CD14-positive monocyte (primary cell): ENCODE results near the gene SCN9A. TPM values are rescaled to one million over a fixed set of nuclear protein-coding genes. Genes with fewer than 3 reads are reported as not detected.
A peak's percentile ranks its signal among the peaks of the same experiment; 100 is the strongest.

Experiments used
- DNase-seq, 3 donors: peaks; one replicate each; pipeline ENCODE4 v3.0.0-alpha.2; 2011 to 2022
- H2AFZ ChIP-seq: 2 replicates; pipeline ENCODE4 v1.6.0; 2012; ENCODE audit warnings: mild to moderate bottlenecking, low read depth, low read length, inconsistent platforms; ENCODE audit not compliant: insufficient read depth, poor library complexity, severe bottlenecking
- H3K27ac ChIP-seq, 2 donors: 1 replicate in 1 of 2; 2 replicates in 1 of 2; pipeline ENCODE4 v1.5.1; 2012 to 2013; ENCODE audit warnings: low read length in 2 of 2, control low read depth in 1 of 2, inconsistent platforms in 1 of 2, low read depth in 1 of 2, mild to moderate bottlenecking in 1 of 2
- H3K27me3 ChIP-seq, 2 donors: one replicate each; pipeline versions ENCODE4 v1.6.0 to v1.6.1; 2011 to 2013; ENCODE audit warnings: low read length in 2 of 2; ENCODE audit not compliant: control insufficient read depth in 2 of 2, insufficient read depth in 2 of 2
- H3K36me3 ChIP-seq, 2 donors: replicated peaks in 1 of 2; 1 replicate in 1 of 2; 2 replicates in 1 of 2; pipeline versions ENCODE4 v1.5.1 to v1.6.1; 2012 to 2013; ENCODE audit warnings: low read length in 2 of 2, control low read depth in 1 of 2, inconsistent platforms in 1 of 2, mild to moderate bottlenecking in 1 of 2; ENCODE audit not compliant: insufficient read depth in 2 of 2, control insufficient read depth in 1 of 2
- H3K4me1 ChIP-seq, 2 donors: 1 replicate in 1 of 2; 2 replicates in 1 of 2; pipeline versions ENCODE4 v1.5.1 to v1.6.1; 2012 to 2013; ENCODE audit warnings: low read length in 2 of 2, control low read depth in 1 of 2, inconsistent platforms in 1 of 2, mild to moderate bottlenecking in 1 of 2, moderate library complexity in 1 of 2; ENCODE audit not compliant: insufficient read depth in 2 of 2, control insufficient read depth in 1 of 2
- H3K4me2 ChIP-seq: replicated peaks from 2 replicates; pipeline ENCODE3; 2012; ENCODE audit warnings: low read length, moderate library complexity, mild to moderate bottlenecking; ENCODE audit not compliant: poor library complexity, severe bottlenecking; ENCODE audit errors: extremely low read depth
- H3K4me3 ChIP-seq, 3 experiments: fragments of 200-600 bp in 1 of 3; sonication (generic) in 1 of 3; replicated peaks in 1 of 3; 1 replicate in 2 of 3; 2 replicates in 1 of 3; pipeline ENCODE4 v1.5.1; 2011 to 2013; ENCODE audit warnings: low read length in 3 of 3, mild to moderate bottlenecking in 3 of 3, control low read depth in 2 of 3, low read depth in 2 of 3, inconsistent platforms in 1 of 3, moderate library complexity in 1 of 3
- H3K79me2 ChIP-seq: 2 replicates; pipeline ENCODE4 v1.6.0; 2012; ENCODE audit warnings: mild to moderate bottlenecking, control low read depth, inconsistent platforms, low read length, moderate library complexity; ENCODE audit not compliant: insufficient read depth
- H3K9ac ChIP-seq: 2 replicates; pipeline ENCODE4 v1.6.0; 2017; ENCODE audit warnings: low read length, mild to moderate bottlenecking; ENCODE audit not compliant: insufficient read depth, poor library complexity, severe bottlenecking
- H3K9me3 ChIP-seq, 2 donors: replicated peaks in 1 of 2; 1 replicate in 1 of 2; 2 replicates in 1 of 2; pipeline versions ENCODE4 v1.5.1 to v1.6.1; 2012 to 2013; ENCODE audit warnings: low read length in 2 of 2, control low read depth in 1 of 2; ENCODE audit not compliant: control insufficient read depth in 1 of 2, insufficient read depth in 1 of 2
- H4K20me1 ChIP-seq: 2 replicates; pipeline ENCODE4 v1.6.0; 2012; ENCODE audit warnings: mild to moderate bottlenecking, low read length, control low read depth, moderate library complexity; ENCODE audit not compliant: insufficient read depth
- H3K27ac Mint-ChIP-seq, 7 donors: one replicate each; pipeline ENCODE4 v1.8.0; 2020; ENCODE audit warnings: mild to moderate bottlenecking in 7 of 7, mixed read lengths in 7 of 7, moderate library complexity in 6 of 7, inconsistent platforms in 2 of 7
- H3K27me3 Mint-ChIP-seq, 3 donors: one replicate each; pipeline ENCODE4 v1.8.0; 2021 to 2022; ENCODE audit warnings: low read depth in 3 of 3, mild to moderate bottlenecking in 3 of 3, mixed read lengths in 3 of 3, moderate library complexity in 3 of 3, inconsistent platforms in 1 of 3
- H3K36me3 Mint-ChIP-seq, 2 donors: one replicate each; pipeline ENCODE4 v1.8.0; 2020; ENCODE audit warnings: mixed read lengths in 2 of 2, inconsistent platforms in 1 of 2, mild to moderate bottlenecking in 1 of 2
- H3K4me1 Mint-ChIP-seq: one replicate; pipeline ENCODE4 v1.8.0; 2020; ENCODE audit warnings: mild to moderate bottlenecking, mixed read lengths
- H3K4me3 Mint-ChIP-seq, 2 donors: one replicate each; pipeline ENCODE4 v1.8.0; 2020; ENCODE audit warnings: mild to moderate bottlenecking in 2 of 2, mixed read lengths in 2 of 2, moderate library complexity in 1 of 2
- H3K9me3 Mint-ChIP-seq, 7 donors: one replicate each; pipeline ENCODE4 v1.8.0; 2020 to 2022; ENCODE audit warnings: mixed read lengths in 7 of 7, mild to moderate bottlenecking in 6 of 7, moderate library complexity in 6 of 7, inconsistent platforms in 2 of 7
- CTCF ChIP-seq: fragments of 200-600 bp; IDR thresholded peaks from one replicate; pipeline ENCODE4 v1.8.0; 2022; ENCODE audit warnings: antibody characterized with exemption, mild to moderate bottlenecking
- WGBS: methylation state at CpG from one replicate; pipeline ENCODE4 v1.1.5; 2013; ENCODE audit warnings: missing lambda C conversion rate; ENCODE audit not compliant: insufficient coverage; 5-methylcytosine and 5-hydroxymethylcytosine counted together
- intact Hi-C, 2 donors: fragments of 100-400 bp; cut with micrococcal nuclease; formaldehyde crosslinking; loops; one replicate each; pipeline versions ENCODE4 v1.15.0 to v1.15.1; 2023
- polyA plus RNA-seq, 3 donors: library from polyadenylated mRNA; depleted of rRNA in 1 of 3; unstranded in 2 of 3; stranded (reverse) in 1 of 3; fragments of 300-500 nt in 2 of 3; fragments of >200 nt in 1 of 3; fragmentation: Illumina TruSeq in 2 of 3; gene quantifications; 1 replicate in 2 of 3; 2 replicates in 1 of 3; pipeline ENCODE4 v1.2.3, GENCODE V29; 2012 to 2021

The SCN9A gene
- polyA plus RNA-seq, 3 donors: 0.24 to 0.67 (median 0.26) TPM

DNA sequence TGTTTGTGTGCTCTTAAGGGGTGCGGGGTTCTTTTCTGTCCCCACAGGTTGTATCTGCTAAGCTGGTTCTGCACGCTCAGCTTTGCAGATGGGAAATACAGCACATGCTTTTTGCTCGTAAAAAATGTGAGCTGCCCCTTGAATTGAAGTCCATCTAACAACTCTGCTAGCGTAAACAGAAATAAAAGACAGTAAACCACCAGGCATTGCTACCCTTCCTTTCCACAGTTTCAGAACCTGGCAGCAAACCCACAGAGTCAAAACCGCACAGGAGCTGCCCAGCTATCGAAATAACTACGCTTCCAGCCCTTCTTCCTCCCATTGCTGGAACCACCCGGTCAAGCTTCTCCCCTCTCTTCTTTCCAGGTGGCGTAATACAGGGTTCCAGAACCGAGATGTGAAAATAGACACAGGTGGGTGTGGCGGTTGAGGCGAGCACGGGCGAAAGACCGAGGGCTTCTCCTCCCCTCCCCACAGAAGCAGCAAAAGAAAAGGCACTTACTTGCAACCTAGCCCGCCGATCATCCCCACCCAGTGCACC is 479 bp downstream of the SCN9A start:
- H3K4me1 ChIP-seq: peaks cover 9 to 23% of the 10 kb centered on the region in 2 donors
- no peaks in the 10 kb centered on the region for H3K9me3 ChIP-seq
- peak overlapping the region; percentile 32 to 84 (median 53) for H3K4me3 ChIP-seq
- H3K27me3 Mint-ChIP-seq: peaks cover 8 to 20% (median 19%) of the 10 kb centered on the region in 3 donors
- no peak overlapping the region for H3K27ac ChIP-seq
- H3K9ac ChIP-seq: peak overlapping the region; percentile 56
- no peaks in the 10 kb centered on the region for H3K79me2 ChIP-seq
- H3K4me3 Mint-ChIP-seq: peak overlapping the region; percentile 92 to 98
- peaks cover 27% of the 10 kb centered on the region for H3K4me1 Mint-ChIP-seq
- peak overlapping the region; percentile 84 for H2AFZ ChIP-seq
- H4K20me1 ChIP-seq: no peaks in the 10 kb centered on the region
- H3K9me3 Mint-ChIP-seq: no peaks in the 10 kb centered on the region
- no peak for TF ChIP-seq CTCF
- peak overlapping the region; percentile 96 for H3K4me2 ChIP-seq
- H3K36me3 Mint-ChIP-seq: no peaks in the 10 kb centered on the region
- intact Hi-C loops: no loop called here
- H3K36me3 ChIP-seq: no peaks in the 10 kb centered on the region
- peak overlapping the region in 1 of 7 donors; percentile 13 for H3K27ac Mint-ChIP-seq
- no peak for DNase-seq
- H3K27me3 ChIP-seq: peaks cover 16 to 26% of the 10 kb centered on the region in 2 donors
- 0% methylated on average over 6 of the region's 17 CpGs for WGBS

- H3K27ac Mint-ChIP-seq: no peak overlapping the region
- DNase-seq: peak in 1 of 3 donors; percentile 3
- Histone ChIP-seq H3K4me2 (no peak overlapping the region), H4K20me1 (no peaks in the 10 kb centered on the region), H2AFZ (no peak overlapping the region), H3K4me1 (peaks cover 9 to 23% of the 10 kb centered on the region in 2 donors), H3K27ac (no peak overlapping the region), H3K9ac (no peak overlapping the region), H3K9me3 (no peaks in the 10 kb centered on the region), H3K4me3 (no peak overlapping the region), H3K27me3 (peaks cover 16 to 21% of the 10 kb centered on the region in 2 donors), H3K36me3 (no peaks in the 10 kb centered on the region), H3K79me2 (no peaks in the 10 kb centered on the region)
- TF ChIP-seq CTCF: no peak
- no peak overlapping the region for H3K4me3 Mint-ChIP-seq
- no peaks in the 10 kb centered on the region for H3K36me3 Mint-ChIP-seq
- H3K4me1 Mint-ChIP-seq: peaks cover 27% of the 10 kb centered on the region
- peaks cover 8 to 20% (median 18%) of the 10 kb centered on the region in 3 donors for H3K27me3 Mint-ChIP-seq
- intact Hi-C loops: no loop called here
- H3K9me3 Mint-ChIP-seq: no peaks in the 10 kb centered on the region
Measured at GRCh38 chr2:166373951-166374350, 1.8 kb downstream of the SCN9A start.
